Measurements from ENCODE around the gene PLEKHA4. TPM values are rescaled to one million over a fixed set of nuclear protein-coding genes. Genes with fewer than 3 reads are reported as not detected.

PLEKHA4 gene
- total and polyA plus RNA-seq, 9 of the 15 experiments (the other 6 are each of a cell fraction or from before 2014, with no cell fraction given) = 0.07 to 30.8 (median 11.4) TPM

GRCh38 chr19:48812094-48812929 is 56.1 kb downstream of the PLEKHA4 start (continued):
- no peak for TF ChIP-seq CHD7 (IDR thresholded peaks at IDR 0.05; ENCODE audit: low read depth, low read length)
- TF ChIP-seq POLR2H (tag; IDR thresholded peaks at IDR 0.05; ENCODE audit: low read depth) = no peak
- TF ChIP-seq, protein P1, sequence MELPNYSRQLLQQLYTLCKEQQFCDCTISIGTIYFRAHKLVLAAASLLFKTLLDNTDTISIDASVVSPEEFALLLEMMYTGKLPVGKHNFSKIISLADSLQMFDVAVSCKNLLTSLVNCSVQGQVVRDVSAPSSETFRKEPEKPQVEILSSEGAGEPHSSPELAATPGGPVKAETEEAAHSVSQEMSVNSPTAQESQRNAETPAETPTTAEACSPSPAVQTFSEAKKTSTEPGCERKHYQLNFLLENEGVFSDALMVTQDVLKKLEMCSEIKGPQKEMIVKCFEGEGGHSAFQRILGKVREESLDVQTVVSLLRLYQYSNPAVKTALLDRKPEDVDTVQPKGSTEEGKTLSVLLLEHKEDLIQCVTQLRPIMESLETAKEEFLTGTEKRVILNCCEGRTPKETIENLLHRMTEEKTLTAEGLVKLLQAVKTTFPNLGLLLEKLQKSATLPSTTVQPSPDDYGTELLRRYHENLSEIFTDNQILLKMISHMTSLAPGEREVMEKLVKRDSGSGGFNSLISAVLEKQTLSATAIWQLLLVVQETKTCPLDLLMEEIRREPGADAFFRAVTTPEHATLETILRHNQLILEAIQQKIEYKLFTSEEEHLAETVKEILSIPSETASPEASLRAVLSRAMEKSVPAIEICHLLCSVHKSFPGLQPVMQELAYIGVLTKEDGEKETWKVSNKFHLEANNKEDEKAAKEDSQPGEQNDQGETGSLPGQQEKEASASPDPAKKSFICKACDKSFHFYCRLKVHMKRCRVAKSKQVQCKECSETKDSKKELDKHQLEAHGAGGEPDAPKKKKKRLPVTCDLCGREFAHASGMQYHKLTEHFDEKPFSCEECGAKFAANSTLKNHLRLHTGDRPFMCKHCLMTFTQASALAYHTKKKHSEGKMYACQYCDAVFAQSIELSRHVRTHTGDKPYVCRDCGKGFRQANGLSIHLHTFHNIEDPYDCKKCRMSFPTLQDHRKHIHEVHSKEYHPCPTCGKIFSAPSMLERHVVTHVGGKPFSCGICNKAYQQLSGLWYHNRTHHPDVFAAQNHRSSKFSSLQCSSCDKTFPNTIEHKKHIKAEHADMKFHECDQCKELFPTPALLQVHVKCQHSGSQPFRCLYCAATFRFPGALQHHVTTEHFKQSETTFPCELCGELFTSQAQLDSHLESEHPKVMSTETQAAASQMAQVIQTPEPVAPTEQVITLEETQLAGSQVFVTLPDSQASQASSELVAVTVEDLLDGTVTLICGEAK (IDR thresholded peaks at IDR 0.05) = no peak
- TF ChIP-seq, protein P1 (CRISPR knock-in tag; IDR thresholded peaks at IDR 0.05) = no peak
